ENCODE data around the gene CCDC9B.

CCDC9B gene

DNA sequence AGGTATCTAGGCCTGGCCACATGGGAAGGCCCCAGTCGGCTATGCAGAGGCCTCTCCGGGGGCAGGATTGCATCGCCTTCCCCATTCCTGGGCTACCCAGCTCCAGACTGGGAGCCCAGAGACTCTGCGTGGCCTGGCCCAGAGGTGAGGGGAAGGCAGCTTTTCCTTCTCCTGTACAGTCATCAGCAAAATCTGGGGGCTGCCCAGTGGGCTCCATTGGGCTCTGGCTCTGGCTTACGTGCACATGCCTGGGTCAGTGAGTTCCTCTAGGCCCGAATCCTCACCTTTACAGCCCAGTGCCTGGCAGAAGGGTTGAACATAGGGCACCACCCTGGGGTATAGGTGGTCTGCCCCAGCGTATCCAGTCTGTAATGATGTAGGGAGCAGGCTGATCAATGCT is 53.9 kb downstream of the CCDC9B start:
- DNase-seq, result no peak

- no peak for DNase-seq
These were observed 54.6 kb downstream of the CCDC9B start for GRCh38 chr15:40286061-40286532.

DNA sequence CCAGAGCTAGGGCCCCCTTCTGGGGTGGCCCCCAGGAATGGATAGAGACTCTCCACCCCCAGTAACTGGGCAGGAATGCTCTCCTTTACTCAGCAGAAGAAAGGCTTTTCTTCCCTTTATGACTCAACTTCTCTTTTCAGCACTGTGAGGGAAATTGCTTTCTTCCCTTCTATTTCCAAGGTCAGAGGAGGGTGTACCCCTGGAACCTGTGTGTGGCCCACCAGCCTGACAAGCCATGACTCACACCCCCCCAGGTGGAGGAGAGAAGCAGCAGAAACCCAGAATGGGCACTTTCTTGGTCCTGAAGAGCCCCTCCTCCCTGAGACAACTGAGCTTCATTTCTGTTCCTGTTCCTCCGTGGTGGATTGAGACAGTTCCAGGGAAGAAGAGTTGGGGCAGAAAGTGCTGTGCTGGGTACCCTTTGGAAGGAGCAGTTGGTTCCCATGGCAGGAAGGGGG is 55.2 kb downstream of the CCDC9B start:
- no peak for DNase-seq

DNA sequence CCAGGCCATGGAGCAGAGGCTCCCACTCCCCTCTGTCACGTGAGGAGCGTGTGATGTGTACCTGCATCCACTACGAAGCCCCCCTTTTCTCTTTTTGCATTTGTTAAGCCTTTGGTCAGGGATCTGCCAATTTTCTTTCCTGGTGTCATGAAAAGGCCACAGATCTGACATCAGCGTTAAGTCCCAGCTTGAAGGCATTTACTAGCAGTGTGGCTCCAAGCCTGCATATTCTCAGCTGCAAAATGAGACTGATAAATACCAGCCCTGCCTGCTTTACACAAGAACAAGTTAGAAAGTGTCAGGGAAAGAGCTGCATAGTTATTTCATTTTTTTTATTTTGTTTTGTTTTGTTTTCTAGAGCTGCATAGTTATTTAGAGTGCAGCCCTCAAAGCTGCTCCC is 55.6 kb downstream of the CCDC9B start:
- DNase-seq, result no peak

DNA sequence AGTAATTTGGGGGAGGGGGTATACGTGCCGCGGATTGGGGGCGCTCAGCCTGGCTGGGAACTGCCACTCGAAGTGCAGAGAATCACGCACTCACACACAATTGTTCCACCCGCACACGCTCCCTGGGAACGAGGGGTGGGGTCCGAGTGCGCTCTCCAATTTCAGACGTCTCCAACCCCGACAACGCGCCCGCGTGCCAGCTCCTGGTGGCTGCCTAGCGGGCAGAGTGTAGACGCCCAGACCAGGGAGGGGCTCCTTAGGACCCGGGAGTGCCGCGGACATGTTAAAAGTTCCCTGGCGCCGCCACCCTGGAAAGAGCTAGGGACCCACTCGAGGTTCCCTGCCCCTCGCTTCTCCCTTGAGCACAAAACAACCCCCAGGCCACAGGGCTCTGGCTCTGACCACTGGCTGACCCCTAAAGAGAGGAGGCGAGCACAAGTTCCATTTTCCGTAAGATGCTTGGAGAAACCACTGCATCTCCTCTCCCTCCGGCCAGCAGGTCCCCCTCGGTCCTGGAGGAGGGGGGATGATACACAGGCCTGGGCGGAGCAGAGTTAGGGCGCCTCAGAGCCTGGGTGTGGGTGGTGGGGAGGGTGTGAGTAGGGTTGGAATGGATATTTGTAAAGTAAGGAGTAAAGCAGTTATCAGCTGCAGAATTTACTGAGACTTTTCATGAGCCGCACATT is 57.0 kb downstream of the CCDC9B start:
- no peak for DNase-seq

DNA sequence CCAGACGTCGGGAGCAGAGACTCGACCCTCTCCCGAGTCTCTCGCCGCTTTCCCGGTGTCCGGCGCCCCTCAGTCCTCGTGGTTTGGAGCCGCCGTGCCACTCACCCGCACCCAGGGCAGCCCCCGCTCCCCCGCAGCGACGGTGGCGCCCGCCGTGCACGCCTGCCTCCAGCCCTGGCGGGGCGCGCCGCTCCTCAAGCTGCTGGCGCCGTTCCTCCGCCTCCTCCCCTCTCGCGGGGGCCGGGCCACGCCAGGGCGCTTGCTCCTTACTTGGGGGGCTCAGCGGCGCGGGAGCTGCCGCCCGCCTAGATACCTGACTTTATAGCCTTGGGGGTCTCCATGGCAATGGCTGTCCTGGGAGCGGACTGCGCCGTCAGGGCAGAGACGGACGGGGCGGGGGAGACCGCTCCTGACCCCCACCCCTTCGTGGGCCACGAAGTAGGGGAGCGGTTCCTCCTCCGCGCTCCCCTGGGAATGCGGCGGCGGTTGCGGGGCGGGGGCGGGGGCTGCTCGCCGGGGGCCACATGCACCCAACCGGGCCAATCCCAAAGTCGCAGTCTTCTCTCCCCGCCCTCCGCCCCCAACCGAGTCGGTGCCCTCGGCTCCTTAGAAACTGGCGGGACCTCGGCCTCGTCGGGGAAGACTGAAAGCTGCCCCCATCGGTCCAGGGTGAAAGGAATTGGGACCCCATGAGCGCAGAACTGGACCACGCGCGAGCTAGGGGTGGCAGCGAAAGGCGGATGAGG is 57.7 kb downstream of the CCDC9B start, which contains the start of gene ANKRD63:
TSS of gene ANKRD63 (minus strand) at position 196 of the 746 bp plus-strand sequence. CDS start 478 bp downstream, outside the sequence.
- DNase-seq, result no peak

- no peak for DNase-seq
These were observed 58.4 kb downstream of the CCDC9B start for GRCh38 chr15:40282147-40282868.

DNA sequence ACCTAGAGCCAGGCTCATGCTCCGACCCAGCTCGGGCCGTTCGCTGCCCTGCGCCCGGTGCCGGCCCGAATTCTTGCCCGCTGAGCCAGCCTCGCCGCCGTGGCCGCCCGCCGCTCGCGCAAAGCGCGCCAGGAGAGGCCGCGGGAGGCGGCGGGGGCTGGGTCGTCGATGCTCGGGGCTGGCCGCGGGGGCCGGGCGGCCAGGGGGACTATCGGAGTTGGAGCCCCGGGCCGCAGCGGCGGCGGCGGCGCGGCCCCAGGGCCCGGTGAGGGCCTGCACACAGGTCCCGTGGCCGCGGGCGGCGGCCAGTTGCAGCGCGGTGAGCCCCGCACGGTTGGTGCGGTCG is 59.0 kb downstream of the CCDC9B start:
- no peak for DNase-seq
